Fibroblast of mammary gland (primary cell): Measurements from ENCODE around the gene UPF1.

Source experiments
- DNase-seq: peaks from one replicate; pipeline ENCODE4 v3.0.0-alpha.2; 2010; ENCODE audit warnings: low read depth
- H3K4me3 ChIP-seq: 2 replicates; pipeline ENCODE4 v1.5.1; 2011; ENCODE audit warnings: low read depth, mild to moderate bottlenecking, low read length, moderate library complexity; ENCODE audit not compliant: control insufficient read depth
- CTCF ChIP-seq: conservative IDR thresholded peaks from 2 replicates; pipeline ENCODE4 v1.5.1; 2011; ENCODE audit warnings: low read depth, low read length, inconsistent platforms; ENCODE audit not compliant: control insufficient read depth, insufficient read depth

The UPF1 gene

DNA sequence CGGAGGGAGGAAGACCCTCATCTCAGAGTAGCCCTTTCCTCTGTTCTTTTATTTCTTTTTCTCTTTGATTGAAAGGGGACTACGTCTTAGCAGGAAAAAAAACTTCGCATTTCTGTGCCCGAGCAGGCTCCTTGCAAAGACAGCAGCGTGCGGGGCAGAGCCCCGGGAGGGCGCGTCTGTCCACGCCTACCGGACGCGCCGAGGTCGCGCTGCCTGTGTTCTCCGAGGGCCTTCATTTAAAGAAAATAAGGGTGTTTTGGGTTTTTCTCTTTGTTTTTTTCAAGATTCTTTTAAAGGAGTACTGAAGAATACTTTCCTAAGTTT lies 35.0 kb downstream of the UPF1 start:
- no peak overlapping the region for H3K4me3 ChIP-seq
- TF ChIP-seq CTCF = no peak

DNA sequence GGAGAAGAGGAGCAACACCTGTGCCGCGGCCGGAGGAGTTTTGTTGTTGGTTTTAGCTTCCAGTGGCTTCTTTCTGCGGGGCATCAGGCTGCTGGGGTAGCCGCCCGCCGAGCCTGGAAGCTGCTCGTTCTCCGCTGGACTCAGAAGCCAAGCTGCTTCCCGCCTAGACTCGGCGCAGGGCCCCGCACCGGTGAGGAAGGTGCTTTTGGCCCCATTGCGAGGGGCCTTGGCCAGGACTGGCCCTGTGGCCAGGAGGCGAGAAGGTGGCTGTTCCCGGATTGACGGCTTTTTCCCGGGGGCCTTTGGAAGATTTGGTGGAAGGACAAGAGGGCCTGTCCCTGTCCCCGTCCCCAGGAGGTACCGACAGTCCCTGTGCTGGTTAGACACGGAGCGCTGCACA lies 35.4 kb downstream of the UPF1 start:
- H3K4me3 ChIP-seq = no peak overlapping the region
- TF ChIP-seq CTCF = no peak
- no peak for DNase-seq

More for the DNA sequence above, 35.0 kb downstream of the UPF1 start:
- DNase-seq = no peak

GRCh38 chr19:18867751-18868150 lies 36.0 kb downstream of the UPF1 start:
- no peak overlapping the region for H3K4me3 ChIP-seq
- no peak for TF ChIP-seq CTCF
- DNase-seq = no peak

GRCh38 chr19:18868380-18869022 lies 36.7 kb downstream of the UPF1 start:
- H3K4me3 ChIP-seq = no peak overlapping the region
- DNase-seq = no peak
- TF ChIP-seq CTCF = no peak

DNA sequence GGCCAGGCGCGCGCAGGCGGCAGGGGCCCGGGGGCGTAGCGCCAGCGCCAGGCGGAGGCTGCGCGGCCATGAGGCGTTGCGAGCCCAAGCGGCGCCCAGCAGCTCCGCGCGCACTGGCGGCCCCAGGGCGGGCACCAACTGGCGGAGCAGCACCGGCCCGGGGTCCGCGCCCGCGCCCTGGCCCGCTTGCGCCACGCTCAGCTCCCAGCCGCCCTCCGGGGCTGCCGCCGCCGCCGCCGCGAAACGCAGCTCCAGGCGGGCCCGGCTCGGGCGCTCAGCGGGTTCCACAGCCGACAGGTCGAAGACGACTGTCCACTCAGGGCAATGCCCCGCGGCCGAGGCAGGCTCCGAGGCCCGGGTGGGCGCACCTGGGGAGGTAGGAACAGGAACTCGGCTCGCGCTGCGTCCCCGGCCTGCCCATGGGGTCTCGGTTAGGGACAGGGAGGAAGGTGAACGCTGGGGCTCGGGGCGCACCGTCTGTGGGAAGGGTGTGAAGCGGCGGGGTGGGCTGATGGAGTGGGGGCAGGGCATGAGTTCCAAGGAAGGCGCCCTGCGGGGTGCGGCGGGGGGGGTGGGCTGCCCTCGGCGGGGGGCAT lies 37.4 kb downstream of the UPF1 start:
- no peak for TF ChIP-seq CTCF
- no peak for DNase-seq
- no peak overlapping the region for H3K4me3 ChIP-seq

GRCh38 chr19:18869781-18870530 lies 38.2 kb downstream of the UPF1 start:
- no peak for TF ChIP-seq CTCF
- DNase-seq = no peak
- no peak overlapping the region for H3K4me3 ChIP-seq
